ENCODE measurements around the gene TNN. TPM values are rescaled to one million over a fixed set of nuclear protein-coding genes. Genes with fewer than 3 reads are reported as not detected.

Gene TNN
- total and polyA plus RNA-seq, 9 donors: 0.12 TPM; not detected in 8

DNA sequence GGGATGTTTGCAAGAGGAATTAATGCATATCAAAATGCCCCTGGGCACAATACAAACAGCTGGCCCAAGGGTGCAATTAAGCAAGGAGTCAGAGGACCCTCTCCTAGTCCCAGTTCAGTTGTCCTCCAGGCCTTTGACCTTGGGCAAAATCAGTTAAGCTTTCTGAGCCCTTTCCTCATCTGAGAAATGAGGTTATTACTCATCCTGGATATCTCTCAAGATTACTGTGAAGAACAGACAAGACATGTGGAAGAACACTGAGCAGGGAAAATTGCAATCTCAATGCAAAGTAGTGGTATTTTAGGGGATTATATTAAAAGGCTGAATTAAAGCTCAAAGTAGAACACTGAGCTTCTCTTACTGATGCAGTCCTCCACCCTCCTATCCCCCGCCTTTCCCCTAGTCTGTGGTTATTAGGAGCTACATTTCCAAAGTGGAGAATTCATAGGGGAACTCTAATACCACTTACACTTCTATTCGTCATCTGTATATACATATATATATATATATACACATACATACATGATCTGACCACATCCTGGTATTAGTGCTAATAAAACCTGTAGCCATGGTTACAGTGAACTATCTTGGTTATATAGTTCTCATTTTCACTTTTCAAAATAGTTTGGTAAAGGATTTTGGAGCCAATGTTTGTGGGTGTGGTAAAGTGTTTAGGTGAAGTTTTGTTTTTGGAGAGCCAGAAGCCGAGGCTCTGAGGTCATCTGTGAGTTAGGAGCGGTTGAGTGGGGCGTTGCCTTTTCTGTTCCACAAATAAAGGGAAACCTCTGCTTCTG lies 106.9 kb downstream of the TNN start:
- no peak for DNase-seq
- Histone ChIP-seq H3K36me3 (no peaks in the 10 kb centered on the region), H3K4me1 (ENCODE audit: insufficient read depth) (peaks cover 3% of the 10 kb centered on the region), H3K27me3 (no peaks in the 10 kb centered on the region), H3K9me3 (no peaks in the 10 kb centered on the region), H3K27ac (no peak overlapping the region), H3K4me3 (no peak overlapping the region)
- TF ChIP-seq EP300 (IDR thresholded peaks at IDR 0.05): no peak
- TF ChIP-seq, protein P1, sequence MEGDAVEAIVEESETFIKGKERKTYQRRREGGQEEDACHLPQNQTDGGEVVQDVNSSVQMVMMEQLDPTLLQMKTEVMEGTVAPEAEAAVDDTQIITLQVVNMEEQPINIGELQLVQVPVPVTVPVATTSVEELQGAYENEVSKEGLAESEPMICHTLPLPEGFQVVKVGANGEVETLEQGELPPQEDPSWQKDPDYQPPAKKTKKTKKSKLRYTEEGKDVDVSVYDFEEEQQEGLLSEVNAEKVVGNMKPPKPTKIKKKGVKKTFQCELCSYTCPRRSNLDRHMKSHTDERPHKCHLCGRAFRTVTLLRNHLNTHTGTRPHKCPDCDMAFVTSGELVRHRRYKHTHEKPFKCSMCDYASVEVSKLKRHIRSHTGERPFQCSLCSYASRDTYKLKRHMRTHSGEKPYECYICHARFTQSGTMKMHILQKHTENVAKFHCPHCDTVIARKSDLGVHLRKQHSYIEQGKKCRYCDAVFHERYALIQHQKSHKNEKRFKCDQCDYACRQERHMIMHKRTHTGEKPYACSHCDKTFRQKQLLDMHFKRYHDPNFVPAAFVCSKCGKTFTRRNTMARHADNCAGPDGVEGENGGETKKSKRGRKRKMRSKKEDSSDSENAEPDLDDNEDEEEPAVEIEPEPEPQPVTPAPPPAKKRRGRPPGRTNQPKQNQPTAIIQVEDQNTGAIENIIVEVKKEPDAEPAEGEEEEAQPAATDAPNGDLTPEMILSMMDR (IDR thresholded peaks at IDR 0.05): no peak
- no peak for TF ChIP-seq POLR2A (IDR thresholded peaks at IDR 0.05)
- 87 to 93% (median 88%) methylated on average over 5 of the region's 5 CpGs for WGBS, 3 donors
- intact Hi-C loops (cut with DNase I): no loop called here

DNA sequence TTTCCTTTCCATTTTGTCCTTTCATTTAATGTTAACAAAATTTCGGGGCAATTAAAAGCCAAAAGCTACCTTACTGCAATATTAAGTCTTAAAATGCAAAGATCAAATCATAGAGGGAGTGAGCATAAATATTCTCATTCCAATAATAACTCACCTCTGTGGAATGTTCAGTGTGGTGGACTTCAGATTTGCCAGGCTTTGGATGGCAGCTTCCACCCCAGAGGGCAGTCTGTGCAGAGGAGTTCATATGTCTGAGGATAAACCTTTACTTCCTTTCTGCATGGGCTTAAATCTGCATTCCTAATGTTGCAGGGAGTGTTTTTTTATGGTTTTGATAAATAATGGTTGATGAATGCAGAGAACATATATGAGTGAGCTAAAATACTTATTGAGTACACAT lies 108.6 kb downstream of the TNN start:
- WGBS, 3 donors: 97 to 100% (median 99%) methylated on average over 1 of the region's 1 CpG
- TF ChIP-seq, protein P1 (IDR thresholded peaks at IDR 0.05): no peak
- TF ChIP-seq EP300 (IDR thresholded peaks at IDR 0.05) (no peak), POLR2A (IDR thresholded peaks at IDR 0.05) (no peak)
- Histone ChIP-seq H3K27ac (no peak overlapping the region), H3K4me3 (no peak overlapping the region), H3K9me3 (no peaks in the 10 kb centered on the region), H3K36me3 (no peaks in the 10 kb centered on the region), H3K27me3 (no peaks in the 10 kb centered on the region), H3K4me1 (ENCODE audit: insufficient read depth) (peaks cover 3% of the 10 kb centered on the region)
- DNase-seq: no peak
- intact Hi-C loops (cut with DNase I): no loop called here

DNA sequence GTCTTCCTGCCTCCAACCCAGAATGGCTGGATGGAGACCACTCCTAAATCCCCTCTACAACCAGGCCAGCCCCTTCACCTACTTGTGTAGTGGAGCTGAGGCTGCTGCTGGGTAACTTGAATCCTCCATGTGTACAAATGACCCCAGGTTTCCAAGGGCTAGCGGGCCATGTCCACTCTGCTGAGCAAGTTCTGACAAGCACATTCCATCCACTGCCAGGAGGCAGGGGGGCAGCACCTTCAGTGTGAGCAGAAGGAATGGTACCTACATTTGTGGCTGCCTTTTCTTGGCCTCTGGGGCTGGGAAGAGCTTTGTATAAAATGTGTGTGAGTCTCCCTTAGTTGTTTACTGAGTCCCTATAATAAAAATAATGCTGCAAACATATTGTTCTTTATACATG lies 110.4 kb downstream of the TNN start:
- peaks cover 3% of the 10 kb centered on the region for H3K4me1 ChIP-seq (ENCODE audit: insufficient read depth)
- no peak for DNase-seq
- no peaks in the 10 kb centered on the region for H3K9me3 ChIP-seq
- no peak overlapping the region for H3K4me3 ChIP-seq
- intact Hi-C loops (cut with DNase I): no loop called here
- no peaks in the 10 kb centered on the region for H3K36me3 ChIP-seq
- WGBS, 3 donors: 94 to 100% (median 98%) methylated on average over 1 of the region's 1 CpG
- TF ChIP-seq POLR2A (IDR thresholded peaks at IDR 0.05): no peak
- TF ChIP-seq, protein P1 (IDR thresholded peaks at IDR 0.05): no peak
- no peaks in the 10 kb centered on the region for H3K27me3 ChIP-seq
- no peak overlapping the region for H3K27ac ChIP-seq

DNA sequence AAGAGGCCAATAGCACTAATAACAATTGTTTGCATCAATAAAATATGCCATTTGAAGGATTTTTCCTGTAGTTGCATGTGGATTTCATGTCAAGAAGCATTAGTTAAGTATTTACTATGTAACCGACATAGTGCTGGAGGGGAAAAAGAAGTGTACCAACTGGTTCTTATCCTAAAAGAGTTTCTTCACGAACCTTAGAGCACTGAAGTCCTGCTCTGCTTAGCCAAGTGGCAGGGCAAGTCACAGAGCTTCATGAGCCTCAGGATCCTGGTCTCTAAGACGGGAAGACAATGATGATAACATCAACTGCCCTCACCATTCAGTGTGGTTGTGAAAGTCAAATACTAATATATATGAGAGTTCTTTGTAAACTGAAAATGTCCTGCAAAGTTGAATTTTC lies 110.8 kb downstream of the TNN start:
- TF ChIP-seq, protein P1 (IDR thresholded peaks at IDR 0.05): no peak
- TF ChIP-seq EP300 (IDR thresholded peaks at IDR 0.05): no peak
- TF ChIP-seq POLR2A (IDR thresholded peaks at IDR 0.05): no peak
- intact Hi-C loops (cut with DNase I): no loop called here
- H3K9me3 ChIP-seq: no peaks in the 10 kb centered on the region
- H3K36me3 ChIP-seq: no peaks in the 10 kb centered on the region
- no peak overlapping the region for H3K27ac ChIP-seq
- H3K27me3 ChIP-seq: no peaks in the 10 kb centered on the region
- no peak overlapping the region for H3K4me3 ChIP-seq
- no peak for DNase-seq
- H3K4me1 ChIP-seq (ENCODE audit: insufficient read depth): peaks cover 3% of the 10 kb centered on the region
- WGBS, 3 donors: 88 to 95% (median 89%) methylated on average over 3 of the region's 3 CpGs

Measured in ovary (tissue), 9 donors.